Measurements from ENCODE around the gene KRTAP2-1.

KRTAP2-1 gene

DNA sequence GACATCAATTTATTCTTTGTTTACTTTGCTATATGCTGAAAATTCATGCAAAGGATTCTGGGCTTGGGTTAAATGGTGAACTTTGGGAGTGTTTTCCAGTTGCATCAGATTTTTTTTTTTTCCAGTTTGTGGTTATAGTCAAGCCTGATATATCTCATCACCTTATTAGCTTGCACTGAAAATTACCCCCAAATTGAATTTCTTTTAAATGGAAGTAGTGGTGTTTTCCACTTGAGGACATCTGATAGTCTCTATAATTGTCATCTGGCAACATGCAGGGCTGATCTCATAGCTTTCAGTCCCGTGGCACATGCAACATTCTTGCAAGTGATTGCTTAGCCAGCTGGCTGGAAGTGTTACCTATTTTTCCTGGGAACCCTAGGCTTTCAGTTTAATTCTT, 33.5 kb downstream of the KRTAP2-1 start (continued):
- TF ChIP-seq, protein P1, sequence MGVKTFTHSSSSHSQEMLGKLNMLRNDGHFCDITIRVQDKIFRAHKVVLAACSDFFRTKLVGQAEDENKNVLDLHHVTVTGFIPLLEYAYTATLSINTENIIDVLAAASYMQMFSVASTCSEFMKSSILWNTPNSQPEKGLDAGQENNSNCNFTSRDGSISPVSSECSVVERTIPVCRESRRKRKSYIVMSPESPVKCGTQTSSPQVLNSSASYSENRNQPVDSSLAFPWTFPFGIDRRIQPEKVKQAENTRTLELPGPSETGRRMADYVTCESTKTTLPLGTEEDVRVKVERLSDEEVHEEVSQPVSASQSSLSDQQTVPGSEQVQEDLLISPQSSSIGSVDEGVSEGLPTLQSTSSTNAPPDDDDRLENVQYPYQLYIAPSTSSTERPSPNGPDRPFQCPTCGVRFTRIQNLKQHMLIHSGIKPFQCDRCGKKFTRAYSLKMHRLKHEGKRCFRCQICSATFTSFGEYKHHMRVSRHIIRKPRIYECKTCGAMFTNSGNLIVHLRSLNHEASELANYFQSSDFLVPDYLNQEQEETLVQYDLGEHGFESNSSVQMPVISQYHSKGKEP (tag by site-specific recombination; IDR thresholded peaks at IDR 0.05) = peak; percentile 67; the same call in 1 of the 2 replicates
- TF ChIP-seq ZBTB17 (tag by site-specific recombination; IDR thresholded peaks at IDR 0.05) (peak; percentile 19; the same call in 1 of the 2 replicates), ZNF701 (tag by site-specific recombination; IDR thresholded peaks at IDR 0.05) (no peak), ZFP69B (tag by site-specific recombination; IDR thresholded peaks at IDR 0.05) (0 out of 2 replicates have a peak, but pooled peaks have one; percentile 30), ZNF76 (tag by site-specific recombination; IDR thresholded peaks at IDR 0.05; ENCODE audit: borderline replicate concordance, low read depth) (peak; percentile 27; the same call in 1 of the 2 replicates), ZBTB21 (tag by site-specific recombination; IDR thresholded peaks at IDR 0.05) (peak; percentile 47; the same call in 1 of the 2 replicates), SCRT2 (tag by site-specific recombination; IDR thresholded peaks at IDR 0.05) (0 out of 2 replicates have a peak, but pooled peaks have one; percentile 15), ZNF837 (tag by site-specific recombination; IDR thresholded peaks at IDR 0.05) (no peak), ZEB2 (tag by site-specific recombination; IDR thresholded peaks at IDR 0.05) (peak; percentile 75), ZFP37 (tag by site-specific recombination; IDR thresholded peaks at IDR 0.05) (peak; percentile 76; the same call in 1 of the 2 replicates)
- TF ChIP-seq, protein P2, sequence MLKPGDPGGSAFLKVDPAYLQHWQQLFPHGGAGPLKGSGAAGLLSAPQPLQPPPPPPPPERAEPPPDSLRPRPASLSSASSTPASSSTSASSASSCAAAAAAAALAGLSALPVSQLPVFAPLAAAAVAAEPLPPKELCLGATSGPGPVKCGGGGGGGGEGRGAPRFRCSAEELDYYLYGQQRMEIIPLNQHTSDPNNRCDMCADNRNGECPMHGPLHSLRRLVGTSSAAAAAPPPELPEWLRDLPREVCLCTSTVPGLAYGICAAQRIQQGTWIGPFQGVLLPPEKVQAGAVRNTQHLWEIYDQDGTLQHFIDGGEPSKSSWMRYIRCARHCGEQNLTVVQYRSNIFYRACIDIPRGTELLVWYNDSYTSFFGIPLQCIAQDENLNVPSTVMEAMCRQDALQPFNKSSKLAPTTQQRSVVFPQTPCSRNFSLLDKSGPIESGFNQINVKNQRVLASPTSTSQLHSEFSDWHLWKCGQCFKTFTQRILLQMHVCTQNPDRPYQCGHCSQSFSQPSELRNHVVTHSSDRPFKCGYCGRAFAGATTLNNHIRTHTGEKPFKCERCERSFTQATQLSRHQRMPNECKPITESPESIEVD (tag by site-specific recombination; IDR thresholded peaks at IDR 0.05) = peak; percentile 82
- TF ChIP-seq, protein P3, sequence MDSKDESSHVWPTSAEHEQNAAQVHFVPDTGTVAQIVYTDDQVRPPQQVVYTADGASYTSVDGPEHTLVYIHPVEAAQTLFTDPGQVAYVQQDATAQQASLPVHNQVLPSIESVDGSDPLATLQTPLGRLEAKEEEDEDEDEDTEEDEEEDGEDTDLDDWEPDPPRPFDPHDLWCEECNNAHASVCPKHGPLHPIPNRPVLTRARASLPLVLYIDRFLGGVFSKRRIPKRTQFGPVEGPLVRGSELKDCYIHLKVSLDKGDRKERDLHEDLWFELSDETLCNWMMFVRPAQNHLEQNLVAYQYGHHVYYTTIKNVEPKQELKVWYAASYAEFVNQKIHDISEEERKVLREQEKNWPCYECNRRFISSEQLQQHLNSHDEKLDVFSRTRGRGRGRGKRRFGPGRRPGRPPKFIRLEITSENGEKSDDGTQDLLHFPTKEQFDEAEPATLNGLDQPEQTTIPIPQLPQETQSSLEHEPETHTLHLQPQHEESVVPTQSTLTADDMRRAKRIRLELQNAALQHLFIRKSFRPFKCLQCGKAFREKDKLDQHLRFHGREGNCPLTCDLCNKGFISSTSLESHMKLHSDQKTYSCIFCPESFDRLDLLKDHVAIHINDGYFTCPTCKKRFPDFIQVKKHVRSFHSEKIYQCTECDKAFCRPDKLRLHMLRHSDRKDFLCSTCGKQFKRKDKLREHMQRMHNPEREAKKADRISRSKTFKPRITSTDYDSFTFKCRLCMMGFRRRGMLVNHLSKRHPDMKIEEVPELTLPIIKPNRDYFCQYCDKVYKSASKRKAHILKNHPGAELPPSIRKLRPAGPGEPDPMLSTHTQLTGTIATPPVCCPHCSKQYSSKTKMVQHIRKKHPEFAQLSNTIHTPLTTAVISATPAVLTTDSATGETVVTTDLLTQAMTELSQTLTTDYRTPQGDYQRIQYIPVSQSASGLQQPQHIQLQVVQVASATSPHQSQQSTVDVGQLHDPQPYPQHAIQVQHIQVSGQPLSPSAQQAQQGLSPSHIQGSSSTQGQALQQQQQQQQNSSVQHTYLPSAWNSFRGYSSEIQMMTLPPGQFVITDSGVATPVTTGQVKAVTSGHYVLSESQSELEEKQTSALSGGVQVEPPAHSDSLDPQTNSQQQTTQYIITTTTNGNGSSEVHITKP (tag by site-specific recombination; IDR thresholded peaks at IDR 0.05) = peak; percentile 49; the same call in 1 of the 2 replicates
- TF ChIP-seq, protein P4, sequence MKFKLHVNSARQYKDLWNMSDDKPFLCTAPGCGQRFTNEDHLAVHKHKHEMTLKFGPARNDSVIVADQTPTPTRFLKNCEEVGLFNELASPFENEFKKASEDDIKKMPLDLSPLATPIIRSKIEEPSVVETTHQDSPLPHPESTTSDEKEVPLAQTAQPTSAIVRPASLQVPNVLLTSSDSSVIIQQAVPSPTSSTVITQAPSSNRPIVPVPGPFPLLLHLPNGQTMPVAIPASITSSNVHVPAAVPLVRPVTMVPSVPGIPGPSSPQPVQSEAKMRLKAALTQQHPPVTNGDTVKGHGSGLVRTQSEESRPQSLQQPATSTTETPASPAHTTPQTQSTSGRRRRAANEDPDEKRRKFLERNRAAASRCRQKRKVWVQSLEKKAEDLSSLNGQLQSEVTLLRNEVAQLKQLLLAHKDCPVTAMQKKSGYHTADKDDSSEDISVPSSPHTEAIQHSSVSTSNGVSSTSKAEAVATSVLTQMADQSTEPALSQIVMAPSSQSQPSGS (tag by site-specific recombination; IDR thresholded peaks at IDR 0.05; ENCODE audit: low read depth) = 0 out of 2 replicates have a peak, but pooled peaks have one; percentile 11

DNA sequence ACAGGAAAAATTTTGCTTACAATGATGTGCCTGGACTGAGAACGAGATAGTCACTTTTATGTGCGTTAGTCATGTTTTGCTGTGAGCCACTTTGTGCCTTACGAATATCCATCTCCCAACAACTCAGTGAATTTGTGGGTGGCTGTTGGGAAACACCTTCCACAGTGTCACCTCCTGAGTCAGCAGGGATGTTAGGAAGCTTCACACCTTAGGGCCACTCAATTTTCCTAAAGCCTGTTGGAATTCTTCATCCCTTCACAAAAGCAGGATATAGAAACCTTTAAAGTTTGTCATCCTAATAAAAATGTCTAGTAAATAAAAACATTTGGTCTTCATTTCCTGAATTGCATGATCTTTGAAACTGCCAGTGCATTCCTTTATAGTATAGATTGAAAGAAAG, 33.9 kb downstream of the KRTAP2-1 start:
- Histone ChIP-seq H3K4me1 (ENCODE audit: control insufficient read depth, insufficient read depth, low read length) (no peaks in the 10 kb centered on the region), H3K27ac (ENCODE audit: extremely low read depth, low read depth, low read length) (no peak overlapping the region), H3K36me3 (ENCODE audit: control insufficient read depth in 2 of 2, insufficient read depth in 1 of 2, low read length in 2 of 2) (no peaks in the 10 kb centered on the region), H3K9me3 (ENCODE audit: control insufficient read depth, insufficient read depth, low read depth, low read length) (no peaks in the 10 kb centered on the region), H3K4me3 (ENCODE audit: low read depth, low read length) (no peak overlapping the region)
- POLR2A ChIA-PET = no interaction called here
- TF ChIP-seq ZNF521 (tag by site-specific recombination; IDR thresholded peaks at IDR 0.05) = no peak
- no peak for TF ChIP-seq ZNF677 (tag by site-specific recombination; IDR thresholded peaks at IDR 0.05)
- no peak for TF ChIP-seq ZSCAN30 (tag by site-specific recombination; IDR thresholded peaks at IDR 0.05)
- CTCF ChIA-PET = interaction anchor here (0.6 to 1.2 kb wide), 2 partner anchors 317 to 394 kb away, joined by 4 read pairs; no protein-coding TSS in a partner anchor
